Stomach (tissue), 4 donors: ENCODE results near the gene DUSP6.

Source experiments
- CTCF ChIP-seq, 7 experiments: fragments of 450-650 bp in 4 of 7; fragments of 200-600 bp in 3 of 7; sonication (generic) in 3 of 7; IDR thresholded peaks; one replicate each; pipeline ENCODE4 v1.5.1; 2016 to 2019; ENCODE audit warnings: antibody characterized with exemption in 7 of 7, control low read depth in 2 of 7, mild to moderate bottlenecking in 1 of 7
- POLR2A ChIP-seq, 4 donors: fragments of 450-650 bp; IDR thresholded peaks; one replicate each; pipeline ENCODE4 v1.6.1; 2016; ENCODE audit warnings: antibody characterized with exemption in 4 of 4, control low read depth in 2 of 4, mild to moderate bottlenecking in 1 of 4, moderate library complexity in 1 of 4
- POLR2AphosphoS5 ChIP-seq, 3 donors: sonication (generic); formaldehyde crosslinking; IDR thresholded peaks; one replicate each; pipeline ENCODE4 v1.6.1; 2016; ENCODE audit warnings: antibody characterized with exemption in 3 of 3

- TF ChIP-seq POLR2A (IDR thresholded peaks at IDR 0.05), result no peak
- no peak for TF ChIP-seq POLR2AphosphoS5 (IDR thresholded peaks at IDR 0.05)
- TF ChIP-seq CTCF (IDR thresholded peaks at IDR 0.05), result no peak
These were observed 38.7 kb upstream of the DUSP6 start for GRCh38 chr12:89390802-89391673.
